Measurements from ENCODE around the gene P4HA1.

Gene P4HA1

GRCh38 chr10:73076360-73077183, 20.1 kb downstream of the P4HA1 start:
- TF ChIP-seq GATA3 (IDR thresholded peaks at IDR 0.05; ENCODE audit: low read depth, low read length) (no peak), GATA2 (IDR thresholded peaks at IDR 0.05; ENCODE audit: low read depth, low read length) (no peak)

DNA sequence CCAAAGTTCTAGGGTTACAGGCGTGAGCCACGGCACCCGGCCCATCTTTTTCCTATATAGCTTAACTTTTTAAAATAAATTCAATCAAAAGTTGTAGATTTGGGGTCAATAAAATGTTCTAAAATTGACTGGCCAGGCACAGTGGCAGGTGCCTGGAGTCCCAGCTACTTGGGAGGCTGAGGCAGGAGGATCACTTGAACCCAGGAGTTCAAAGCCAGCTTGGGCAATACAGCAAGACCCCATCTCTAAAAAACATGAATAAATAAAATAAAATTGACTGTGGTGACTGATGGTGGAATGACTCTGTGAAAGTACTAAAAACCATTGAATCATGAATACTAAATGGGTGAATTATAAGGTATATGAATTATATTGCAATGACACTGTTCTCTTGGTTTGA, 20.8 kb downstream of the P4HA1 start:
- TF ChIP-seq GATA3 (IDR thresholded peaks at IDR 0.05; ENCODE audit: low read depth, low read length) (no peak), GATA2 (IDR thresholded peaks at IDR 0.05; ENCODE audit: low read depth, low read length) (no peak)

DNA sequence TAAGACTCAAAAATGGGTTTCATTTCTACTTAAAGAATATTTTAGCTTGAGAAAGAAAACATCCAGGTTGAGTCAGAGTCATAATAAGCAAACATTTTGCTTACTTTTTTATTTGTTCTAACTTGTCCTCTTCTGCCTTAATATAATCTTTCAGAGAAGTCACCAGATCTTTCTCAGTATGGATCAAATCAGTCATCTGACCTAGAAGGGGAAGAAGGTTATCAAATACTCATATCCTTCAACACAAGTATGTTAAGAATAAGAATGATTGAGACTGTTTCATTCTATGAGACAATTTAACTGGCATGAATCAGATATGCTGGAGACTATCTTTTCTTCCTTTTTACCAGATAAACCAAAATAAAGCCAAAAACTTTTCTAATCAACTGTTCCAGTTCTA, 23.0 kb downstream of the P4HA1 start:
- TF ChIP-seq GATA3 (IDR thresholded peaks at IDR 0.05; ENCODE audit: low read depth, low read length), result no peak
- TF ChIP-seq GATA2 (IDR thresholded peaks at IDR 0.05; ENCODE audit: low read depth, low read length), result no peak

GRCh38 chr10:73065441-73065840, 31.2 kb downstream of the P4HA1 start:
- TF ChIP-seq GATA3 (IDR thresholded peaks at IDR 0.05; ENCODE audit: low read depth, low read length) (no peak), GATA2 (IDR thresholded peaks at IDR 0.05; ENCODE audit: low read depth, low read length) (no peak)

DNA sequence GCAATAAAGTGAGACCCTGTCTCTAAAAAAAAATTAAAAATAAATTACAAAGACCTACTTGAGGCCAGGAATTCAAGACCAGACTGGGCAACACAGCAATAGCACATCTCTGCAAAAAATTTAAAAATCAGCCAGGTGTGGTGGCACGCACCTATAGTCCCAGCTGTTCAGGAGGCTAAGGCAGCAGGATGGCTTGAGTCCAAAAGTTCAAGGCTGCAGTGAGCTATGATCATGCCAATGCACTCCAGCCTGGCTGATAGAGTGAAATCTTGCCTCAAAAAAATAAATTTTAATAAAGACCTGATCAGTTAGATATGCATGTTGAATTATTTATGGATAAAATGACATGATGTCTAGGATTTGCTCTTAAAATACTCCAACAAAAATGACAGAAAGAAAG, 34.9 kb downstream of the P4HA1 start:
- TF ChIP-seq GATA3 (IDR thresholded peaks at IDR 0.05; ENCODE audit: low read depth, low read length) (no peak), GATA2 (IDR thresholded peaks at IDR 0.05; ENCODE audit: low read depth, low read length) (no peak)

GRCh38 chr10:73060738-73061635, 35.7 kb downstream of the P4HA1 start:
- TF ChIP-seq GATA3 (IDR thresholded peaks at IDR 0.05; ENCODE audit: low read depth, low read length), result no peak
- TF ChIP-seq GATA2 (IDR thresholded peaks at IDR 0.05; ENCODE audit: low read depth, low read length), result no peak

DNA sequence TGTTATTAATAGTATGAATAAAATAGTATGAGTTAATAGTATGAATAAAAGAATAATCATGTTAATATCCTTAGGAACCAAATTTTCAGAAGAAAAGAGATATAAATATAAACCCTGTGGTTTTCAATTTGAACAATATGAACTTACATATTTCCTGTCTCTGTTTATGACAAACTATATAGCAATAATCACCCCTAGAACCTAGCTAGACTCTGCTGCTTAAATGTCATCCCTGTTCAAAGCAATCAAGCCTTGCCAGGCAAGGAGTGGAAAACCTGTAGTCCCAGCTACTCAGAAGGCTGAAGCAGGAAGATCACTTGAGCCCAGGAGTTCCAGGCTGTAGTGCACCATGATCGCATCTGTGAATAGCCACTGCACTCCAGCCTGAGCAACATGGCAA, 36.5 kb downstream of the P4HA1 start:
- no peak for TF ChIP-seq GATA3 (IDR thresholded peaks at IDR 0.05; ENCODE audit: low read depth, low read length)
- TF ChIP-seq GATA2 (IDR thresholded peaks at IDR 0.05; ENCODE audit: low read depth, low read length), result no peak

DNA sequence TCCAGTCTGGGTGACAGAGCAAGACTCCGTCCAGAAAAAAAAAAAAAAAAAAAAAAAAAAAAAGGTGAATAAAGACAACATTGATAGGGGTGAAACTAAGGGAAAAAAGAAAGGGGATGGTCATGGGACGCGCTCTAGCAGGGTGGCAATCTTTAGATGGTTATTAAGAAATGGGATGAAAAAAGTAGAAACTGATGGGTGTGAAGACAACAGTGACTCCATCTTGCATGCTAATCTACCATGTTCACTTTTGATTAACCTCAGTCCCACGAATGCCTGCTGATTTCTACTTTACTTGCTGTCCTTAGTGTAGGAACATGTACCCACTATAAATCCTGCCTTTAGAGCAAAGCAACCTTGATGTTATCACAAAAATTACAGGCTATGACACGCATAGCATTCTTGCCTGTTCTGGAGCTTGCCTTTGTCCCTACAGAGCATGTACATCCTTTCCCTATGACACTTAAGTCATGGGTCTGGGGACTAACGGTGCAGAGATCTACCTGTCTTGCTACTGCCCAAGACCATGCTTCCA, 38.5 kb downstream of the P4HA1 start:
- TF ChIP-seq GATA3 (IDR thresholded peaks at IDR 0.05; ENCODE audit: low read depth, low read length), result no peak
- no peak for TF ChIP-seq GATA2 (IDR thresholded peaks at IDR 0.05; ENCODE audit: low read depth, low read length)

DNA sequence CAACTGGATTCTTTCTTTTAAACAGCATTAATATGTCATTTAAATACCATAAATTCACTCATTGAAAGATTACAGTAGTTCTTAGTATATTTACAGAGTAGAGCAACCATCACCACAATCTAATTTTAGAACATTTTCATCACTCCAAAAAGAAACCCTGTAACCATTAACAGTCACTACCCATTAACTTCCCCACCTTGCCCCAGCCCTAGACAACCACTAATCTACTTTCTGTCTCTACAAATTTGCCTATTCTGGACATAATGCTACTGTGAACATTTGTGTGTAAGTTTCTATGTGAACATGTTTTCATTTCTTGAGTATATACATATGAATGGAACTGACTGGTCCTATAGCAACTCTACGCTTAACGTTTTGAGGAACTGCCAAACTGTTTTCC, 42.4 kb downstream of the P4HA1 start:
- TF ChIP-seq GATA2 (IDR thresholded peaks at IDR 0.05; ENCODE audit: low read depth, low read length) (no peak), GATA3 (IDR thresholded peaks at IDR 0.05; ENCODE audit: low read depth, low read length) (no peak)

DNA sequence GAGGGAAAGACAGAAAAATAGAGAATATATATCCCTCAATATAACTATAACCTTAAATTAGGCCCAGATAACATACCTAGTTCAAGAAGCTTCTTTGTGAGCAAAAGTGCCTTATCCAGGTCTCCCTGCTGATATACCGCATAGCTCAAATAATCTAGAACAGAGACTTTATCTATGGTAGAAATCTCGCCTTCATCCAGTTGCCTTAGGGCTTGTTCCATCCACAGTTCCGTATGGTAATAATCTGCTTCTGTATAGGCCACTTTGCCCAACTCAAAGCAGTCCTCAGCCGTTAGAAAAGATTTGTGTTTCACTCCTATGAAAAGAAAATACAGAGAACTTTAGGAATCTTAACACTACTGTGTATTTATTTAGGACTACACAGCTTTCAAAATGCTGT, 43.4 kb downstream of the P4HA1 start:
- TF ChIP-seq GATA3 (IDR thresholded peaks at IDR 0.05; ENCODE audit: low read depth, low read length) (peak; percentile 50; the same call in 1 of the 2 replicates), GATA2 (IDR thresholded peaks at IDR 0.05; ENCODE audit: low read depth, low read length) (peak; percentile 70; the same call in 1 of the 2 replicates)

- TF ChIP-seq GATA2 (IDR thresholded peaks at IDR 0.05; ENCODE audit: low read depth, low read length) (no peak), GATA3 (IDR thresholded peaks at IDR 0.05; ENCODE audit: low read depth, low read length) (no peak)
Measured at GRCh38 chr10:73044378-73045285, 52.0 kb downstream of the P4HA1 start.

- no peak for TF ChIP-seq GATA2 (IDR thresholded peaks at IDR 0.05; ENCODE audit: low read depth, low read length)
- no peak for TF ChIP-seq GATA3 (IDR thresholded peaks at IDR 0.05; ENCODE audit: low read depth, low read length)
Measured at GRCh38 chr10:73043766-73044377, 52.8 kb downstream of the P4HA1 start.

DNA sequence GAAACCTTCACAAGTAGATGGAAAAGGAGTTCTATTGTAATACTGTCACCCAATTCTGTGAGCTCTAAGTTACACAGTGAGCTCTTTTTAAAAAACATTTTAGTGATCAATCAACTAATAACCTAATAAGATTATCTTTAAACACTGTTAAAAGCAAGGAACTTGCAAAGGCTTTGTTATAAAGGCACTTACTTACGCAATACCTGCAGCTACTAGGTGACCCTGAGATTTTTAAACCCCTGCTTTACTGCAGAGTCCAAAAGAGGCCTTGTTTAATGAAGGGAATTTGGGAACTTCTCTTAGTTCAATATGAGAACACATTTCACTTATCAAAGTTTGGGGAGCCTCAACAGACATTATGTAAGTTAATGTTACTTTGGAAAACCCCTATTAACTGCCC, 53.3 kb downstream of the P4HA1 start:
- TF ChIP-seq GATA3 (IDR thresholded peaks at IDR 0.05; ENCODE audit: low read depth, low read length) (no peak), GATA2 (IDR thresholded peaks at IDR 0.05; ENCODE audit: low read depth, low read length) (no peak)
